G401.6 (cell line): ENCODE results near the gene LPAR2.
"Not testable (repeated sequence)": the region's sequence is repeated elsewhere in the genome, so short reads cannot be mapped to it uniquely, and the experiment has no call there.

ENCODE experiments used
- FAIRE-seq: peaks from 2 replicates; lab custom pipeline; 2012; peaks lifted over from hg19 to GRCh38; lab: Jason Lieb, UNC

Gene LPAR2

DNA sequence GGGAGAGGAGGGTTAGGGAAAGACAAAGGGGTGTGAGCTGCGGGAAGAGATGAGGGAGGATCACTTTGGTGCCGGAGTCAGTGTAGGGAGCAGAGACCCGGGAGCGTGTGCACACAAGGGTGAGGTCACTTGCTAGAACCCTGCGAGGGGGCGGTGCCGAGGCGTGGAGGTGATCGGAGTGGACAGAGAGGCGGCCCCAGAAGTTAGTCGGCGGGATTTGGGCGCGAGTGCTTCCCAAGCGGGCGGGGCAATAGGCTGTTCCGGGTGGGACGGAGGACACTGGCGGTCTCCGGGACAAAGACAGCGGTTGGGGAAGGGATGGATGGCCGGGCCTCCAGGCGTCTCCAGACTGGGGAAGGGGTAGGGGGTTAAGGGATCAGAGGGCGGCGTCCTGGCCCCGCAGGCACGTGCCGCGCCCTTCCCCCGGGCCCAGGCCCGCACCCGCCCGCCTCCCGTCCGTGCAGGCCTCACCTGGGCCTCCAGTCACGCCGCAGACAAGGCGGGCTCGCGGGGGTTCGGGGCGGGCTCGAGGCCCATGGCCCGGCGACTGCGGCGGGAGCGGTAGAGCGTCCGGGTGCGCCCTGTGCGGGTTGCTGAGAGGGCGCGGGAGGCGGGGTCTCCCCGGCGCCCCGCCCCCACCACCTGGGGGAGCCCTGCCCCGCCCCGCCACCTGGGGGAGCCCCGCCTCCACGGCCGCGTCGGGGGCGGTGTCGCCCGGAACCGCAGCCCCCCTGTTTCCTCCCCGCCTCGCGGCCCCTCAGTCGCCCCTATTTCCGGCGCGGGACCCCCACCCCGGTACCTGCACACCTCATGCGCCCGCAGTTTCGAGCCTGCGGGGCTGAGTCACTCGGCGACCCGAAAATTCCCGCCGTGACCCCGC lies at the start of gene LPAR2:
Gene LPAR2 (minus strand): TSS at position 600 of the 880 bp plus-strand sequence. CDS start 945 bp downstream, outside the sequence.
- FAIRE-seq: no peak

DNA sequence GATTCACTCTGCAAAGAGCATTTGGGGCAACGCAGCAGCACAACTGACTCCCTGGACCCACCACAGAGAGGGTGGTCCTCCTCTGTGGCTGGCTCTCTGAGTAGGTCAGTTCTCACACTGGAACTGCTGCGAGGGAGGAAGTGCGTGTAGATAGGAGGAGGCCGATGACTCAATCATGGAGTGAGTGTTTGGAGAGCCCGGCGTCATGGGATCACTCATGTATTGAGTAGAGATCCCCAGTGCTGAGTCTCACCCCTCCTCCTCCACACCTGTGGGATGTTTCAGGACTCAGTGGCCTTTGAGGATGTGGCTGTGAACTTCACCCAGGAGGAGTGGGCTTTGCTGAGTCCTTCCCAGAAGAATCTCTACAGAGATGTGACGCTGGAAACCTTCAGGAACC lies 49.6 kb upstream of the LPAR2 start:
- FAIRE-seq: no peak

- FAIRE-seq: no peak
Observed at GRCh38 chr19:19674315-19674714, 46.3 kb upstream of the LPAR2 start.

DNA sequence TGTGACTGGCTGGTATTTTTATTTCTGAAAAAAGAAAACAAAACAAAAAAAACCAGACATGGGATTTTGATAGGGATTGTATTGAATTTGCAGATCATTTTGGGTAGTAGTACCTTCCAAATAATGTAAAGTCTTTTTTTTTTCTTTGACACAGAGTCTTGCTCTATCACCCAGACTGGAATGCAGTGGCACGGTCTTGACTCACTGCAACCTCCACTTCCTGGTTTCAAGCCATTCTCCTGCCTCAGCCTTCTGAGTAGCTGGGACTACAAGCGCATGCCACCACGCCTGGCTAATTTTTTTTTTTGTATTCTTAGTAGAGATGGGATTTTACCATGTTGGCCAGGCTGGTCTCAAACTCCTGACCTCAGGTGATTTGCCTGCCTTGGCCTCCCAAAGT lies 44.8 kb upstream of the LPAR2 start:
- no peak for FAIRE-seq

DNA sequence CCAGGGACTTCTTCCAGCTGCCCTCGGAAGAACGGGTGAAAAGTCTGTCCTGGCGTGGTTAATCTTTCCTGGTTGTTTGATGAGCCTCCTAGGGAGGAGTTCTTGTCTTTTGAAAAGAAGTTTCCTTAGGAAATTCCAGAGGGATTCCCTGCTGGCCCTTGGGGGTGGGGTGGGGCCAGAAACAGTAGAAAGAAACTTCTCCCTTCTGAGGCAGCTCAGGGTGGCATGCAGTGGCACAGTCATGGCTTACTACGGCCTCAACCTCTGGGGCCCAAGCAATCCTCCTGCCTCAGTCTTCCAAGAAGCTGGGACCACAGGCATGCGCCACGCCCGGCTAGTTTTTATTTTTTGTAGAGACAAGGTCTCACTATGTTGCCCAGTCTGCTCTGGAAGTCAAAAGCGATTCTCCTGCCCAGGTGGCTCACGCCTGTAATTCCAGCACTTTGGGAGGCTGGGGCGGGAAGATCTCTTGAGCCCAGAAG lies 42.1 kb upstream of the LPAR2 start:
- FAIRE-seq: no peak

DNA sequence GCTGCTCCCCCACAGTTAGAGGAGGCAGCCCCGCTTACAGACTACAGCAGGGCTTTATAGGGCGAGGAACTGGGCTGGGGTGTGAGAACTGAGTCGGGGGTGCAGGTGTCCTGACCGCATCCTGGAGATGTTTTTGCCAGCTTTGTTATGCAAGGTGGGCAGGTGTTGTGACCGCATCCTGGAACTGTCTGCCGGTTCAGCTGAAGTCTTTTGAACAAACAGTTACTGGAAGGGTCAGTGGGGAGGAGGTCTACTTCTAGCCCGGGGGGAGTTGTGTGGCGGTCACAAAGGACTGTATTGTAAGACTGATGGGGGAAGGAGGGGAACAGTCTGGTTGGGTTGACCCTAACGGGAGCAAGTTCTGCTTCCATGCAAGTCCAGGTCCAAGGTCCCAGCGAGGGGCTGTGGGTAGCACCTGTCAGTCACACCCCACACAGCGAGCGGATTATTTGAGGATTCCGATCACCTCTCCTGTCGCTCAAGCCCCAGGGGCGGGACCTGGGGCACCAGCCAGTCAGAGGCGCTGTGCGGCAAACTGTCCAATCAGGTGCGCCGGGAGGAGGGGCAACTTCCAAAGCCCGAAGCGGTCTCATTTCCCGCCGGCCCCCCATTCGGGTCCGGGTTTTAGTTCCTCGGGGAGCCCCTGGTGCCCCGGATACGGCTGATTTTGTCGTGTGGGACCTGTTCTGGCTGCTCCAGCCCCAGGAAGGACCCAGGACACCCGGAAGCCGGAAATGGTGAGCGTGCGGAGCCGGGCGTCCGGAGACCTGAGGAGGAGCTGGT lies 40.4 kb upstream of the LPAR2 start, which contains the start of gene ZNF101:
Gene ZNF101 (plus strand): TSS at position 610 of the 783 bp plus-strand sequence. CDS start 125 bp downstream, at position 735.
- peak; percentile 94 for FAIRE-seq

GRCh38 chr19:19665420-19665948 lies 37.5 kb upstream of the LPAR2 start:
- FAIRE-seq: not testable (repeated sequence)

GRCh38 chr19:19663256-19664120 lies 35.5 kb upstream of the LPAR2 start, which contains the start of gene ATP13A1:
ATP13A1 (minus strand) TSS chr19:19663676; CDS start chr19:19663666, 10 bp downstream.
- peak; percentile 91 for FAIRE-seq

DNA sequence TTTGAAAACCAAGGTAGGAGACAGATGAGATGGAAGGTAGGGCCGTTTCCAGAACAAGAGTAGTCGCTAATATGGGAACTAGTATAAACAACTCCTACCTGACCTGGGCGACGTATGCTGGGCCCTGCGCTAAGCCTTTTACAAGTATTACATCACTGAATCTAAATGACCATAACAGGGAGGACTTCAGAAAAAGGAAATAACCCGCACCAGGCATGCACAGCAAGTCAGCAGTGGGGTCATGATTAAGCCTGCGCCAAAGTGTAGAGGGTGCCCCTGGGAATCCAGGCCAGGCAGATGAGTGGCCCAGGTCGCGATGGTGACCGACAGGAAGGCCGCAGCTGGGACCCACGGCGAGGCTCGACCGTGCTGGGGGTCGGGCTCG lies 34.8 kb upstream of the LPAR2 start:
- FAIRE-seq: no peak

DNA sequence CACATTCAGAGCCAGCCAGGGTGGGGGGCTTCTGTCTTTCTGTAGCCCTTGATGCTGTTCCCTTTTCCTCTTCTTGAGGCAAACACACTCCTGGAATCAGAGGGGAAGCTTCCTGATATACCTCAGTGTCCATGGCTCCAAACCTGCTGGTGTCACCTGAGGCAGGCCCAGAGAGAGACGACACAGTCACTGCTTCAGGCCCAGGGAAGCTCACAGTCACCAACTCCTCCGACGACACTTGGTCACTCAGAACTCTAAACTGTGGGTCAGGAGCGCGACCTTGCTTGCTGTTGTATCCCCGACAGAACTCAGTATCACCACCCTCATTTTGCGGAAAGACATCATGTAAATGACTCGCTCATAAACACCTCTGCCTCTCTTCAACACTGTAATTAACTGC lies 34.3 kb upstream of the LPAR2 start:
- no peak for FAIRE-seq

DNA sequence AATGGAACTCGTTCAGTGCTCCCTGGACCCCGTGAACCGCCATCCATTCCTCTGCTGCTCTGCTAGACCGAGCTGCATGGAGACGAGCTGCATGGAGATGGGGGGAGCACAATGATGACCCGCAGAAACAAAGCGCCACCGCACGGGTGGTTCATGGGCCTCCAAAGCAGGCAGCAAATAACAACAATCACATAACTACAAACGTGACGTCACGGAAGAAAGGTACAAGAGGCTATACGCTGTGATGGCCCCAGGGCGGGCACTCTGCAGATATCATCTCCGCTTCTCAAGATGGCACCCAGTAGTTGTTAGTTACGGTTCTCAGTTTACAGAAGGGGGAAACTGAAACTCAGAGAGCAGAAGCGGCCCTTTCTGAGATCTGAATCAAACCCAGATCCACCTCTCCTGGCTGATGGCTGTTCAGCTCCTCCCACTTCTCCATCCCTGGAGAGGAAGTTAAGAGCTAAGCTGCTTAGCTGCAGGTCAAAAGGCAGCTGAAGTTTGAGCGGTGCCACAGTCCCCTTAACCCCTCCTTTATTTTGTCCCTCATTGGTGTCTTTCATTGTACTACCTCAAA lies 33.7 kb upstream of the LPAR2 start:
- FAIRE-seq: no peak

DNA sequence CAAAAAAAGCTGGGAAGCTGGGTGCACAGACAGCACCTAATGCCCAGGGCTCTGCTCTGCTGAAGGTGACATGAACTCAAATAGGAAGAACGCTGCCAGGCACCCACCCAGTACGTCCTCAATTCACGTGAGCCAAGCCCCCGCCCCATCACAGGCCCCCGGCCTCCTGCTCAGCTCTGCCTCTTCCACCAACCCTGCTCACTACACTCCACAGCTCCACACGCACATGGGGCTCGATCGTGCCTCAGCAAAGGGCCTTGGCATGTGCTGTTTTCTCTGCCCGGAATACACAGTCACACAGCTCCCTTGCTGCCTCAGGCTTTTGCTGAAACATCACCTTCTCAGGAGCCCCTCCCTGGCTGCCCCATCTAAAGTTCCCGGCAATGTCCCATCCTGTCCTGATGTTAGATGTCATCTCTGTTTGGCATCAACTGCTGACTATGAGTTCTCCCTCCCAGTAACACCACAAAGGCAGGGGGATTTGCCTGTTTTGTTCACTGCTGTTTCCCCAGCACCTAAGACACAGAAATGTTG lies 33.2 kb upstream of the LPAR2 start:
- FAIRE-seq: no peak

- FAIRE-seq: no peak
Observed at GRCh38 chr19:19659646-19660245, 31.7 kb upstream of the LPAR2 start.

DNA sequence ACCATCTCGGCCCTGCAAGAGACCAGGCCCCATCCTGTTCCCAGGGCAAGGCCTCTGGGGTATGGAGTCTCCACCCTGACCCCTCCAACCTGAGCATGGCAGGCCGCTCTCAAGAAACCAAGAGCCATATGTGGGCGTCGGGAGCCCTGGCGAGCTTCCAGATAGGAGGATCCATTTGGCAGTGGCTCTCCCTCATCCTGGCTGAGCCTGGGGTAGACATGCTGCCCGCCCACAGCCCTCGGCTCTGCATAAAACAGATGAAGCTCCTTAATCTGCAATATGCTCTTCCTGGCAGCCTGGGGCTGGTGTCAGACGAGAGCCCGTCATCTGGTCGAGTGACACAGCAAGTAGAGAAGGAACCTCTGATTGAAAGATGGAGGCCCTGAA lies 29.4 kb upstream of the LPAR2 start:
- FAIRE-seq: no peak

- FAIRE-seq: no peak
Observed at GRCh38 chr19:19656451-19657396, 28.7 kb upstream of the LPAR2 start.

DNA sequence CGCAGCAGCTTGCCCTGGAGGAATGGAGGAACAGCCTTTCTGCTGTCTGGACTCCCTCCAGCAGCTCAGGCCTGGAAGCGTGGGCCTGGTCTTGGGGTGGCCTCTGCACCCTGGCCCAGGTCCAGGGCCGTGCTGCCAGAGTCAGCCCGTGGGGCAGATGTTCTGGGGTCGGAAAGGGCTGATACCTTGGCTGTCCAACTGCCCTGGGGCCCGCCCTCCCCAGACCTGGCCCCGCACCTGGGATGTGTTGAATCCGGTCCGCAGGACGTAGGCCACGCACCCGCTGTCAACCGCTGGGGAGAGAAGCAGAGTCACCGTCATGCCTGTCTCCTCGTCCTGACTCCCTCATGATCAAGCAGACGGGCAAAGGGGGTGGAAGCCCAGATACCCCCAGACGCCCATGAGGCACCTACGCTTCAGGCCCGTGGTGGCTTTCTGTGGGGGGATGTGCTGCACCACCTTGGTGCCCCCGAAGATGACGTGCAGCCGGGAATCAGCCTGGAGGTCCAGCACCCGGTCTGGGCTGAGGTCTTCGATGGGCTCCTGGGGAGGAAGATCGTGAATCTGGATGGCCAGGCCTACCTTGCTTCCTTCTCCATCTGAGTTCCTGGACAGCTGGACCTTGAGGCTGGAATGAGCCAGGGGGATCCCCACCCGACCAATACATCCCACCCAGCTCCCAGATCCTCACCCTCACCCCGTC lies 27.8 kb upstream of the LPAR2 start:
- no peak for FAIRE-seq

- no peak for FAIRE-seq
Observed at GRCh38 chr19:19655051-19655594, 27.1 kb upstream of the LPAR2 start.

DNA sequence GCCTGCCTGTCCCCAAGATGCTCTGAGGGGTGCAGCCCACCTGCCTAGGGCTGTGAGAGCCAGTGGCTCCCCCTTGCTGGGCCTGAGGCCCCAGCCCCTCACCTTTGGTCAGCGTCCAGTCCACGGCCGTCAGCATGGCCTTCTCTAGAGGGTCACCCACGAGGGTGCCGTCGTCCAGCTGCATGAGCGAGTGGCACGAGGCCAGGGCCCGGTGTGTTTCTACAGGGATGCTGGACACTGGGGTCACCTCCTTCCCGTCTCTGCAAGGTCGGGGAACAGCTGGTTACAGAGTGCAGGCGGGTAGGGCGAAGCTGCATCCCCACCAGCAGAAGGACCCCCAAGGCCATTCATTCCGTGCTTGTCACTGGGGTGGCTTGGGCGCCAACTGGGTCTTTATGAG lies 26.4 kb upstream of the LPAR2 start:
- no peak for FAIRE-seq
